Erythroblast (primary cell): ENCODE measurements around the gene CCDC177.

Experiments
- DNase-seq, 2 experiments: peaks; one replicate each; lab custom pipeline; 2025; lab: John Stamatoyannopoulos, UW
- GATA1 ChIP-seq: IDR thresholded peaks from 2 replicates; pipeline ENCODE4 v1.6.1; 2011; ENCODE audit warnings: low read depth, mild to moderate bottlenecking, control low read depth, low read length, moderate library complexity
- POLR2A ChIP-seq: IDR thresholded peaks from 2 replicates; pipeline ENCODE4 v1.6.1; 2011; ENCODE audit warnings: mild to moderate bottlenecking, low read length

CCDC177 gene

DNA sequence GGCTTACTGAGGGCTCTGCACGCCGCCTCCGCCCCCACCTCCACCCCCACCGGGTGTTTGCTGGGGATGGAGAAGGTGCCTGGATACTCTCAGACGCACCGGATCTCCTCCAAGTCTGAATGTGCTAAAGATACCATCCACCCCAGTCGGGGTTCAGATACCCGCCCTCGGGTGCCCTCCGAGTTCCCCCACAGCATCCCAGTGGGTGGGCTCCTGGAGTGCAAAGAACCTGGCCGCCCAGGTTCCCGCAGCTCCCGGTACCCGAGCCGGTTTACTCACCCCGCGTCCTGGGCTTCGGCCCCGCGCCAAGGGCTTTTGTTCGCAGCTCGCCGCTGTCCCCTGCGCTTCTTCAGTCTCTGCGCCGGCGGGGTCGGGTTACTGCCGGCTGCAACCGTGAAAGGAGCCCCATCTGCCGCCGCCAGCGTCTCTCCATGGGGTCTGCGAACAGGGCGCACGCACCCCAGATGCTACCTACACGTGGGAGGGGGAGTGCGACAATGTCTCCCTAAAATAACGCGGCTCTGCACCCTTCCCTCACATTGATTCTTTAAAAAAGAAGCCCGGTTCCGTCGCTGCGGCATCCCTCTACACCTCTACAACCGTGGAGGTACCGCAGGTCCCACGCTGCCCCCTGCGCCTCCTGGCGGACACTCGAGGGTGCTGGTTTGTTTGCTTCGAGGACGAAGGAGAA, at the start of gene CCDC177:
TSS of gene CCDC177 (minus strand) at position 609 of the 691 bp plus-strand sequence. CDS start 1,249 bp downstream, outside the sequence.
- no peak for TF ChIP-seq POLR2A
- TF ChIP-seq GATA1, result no peak
- DNase-seq, result peak; percentile 59 to 77

DNA sequence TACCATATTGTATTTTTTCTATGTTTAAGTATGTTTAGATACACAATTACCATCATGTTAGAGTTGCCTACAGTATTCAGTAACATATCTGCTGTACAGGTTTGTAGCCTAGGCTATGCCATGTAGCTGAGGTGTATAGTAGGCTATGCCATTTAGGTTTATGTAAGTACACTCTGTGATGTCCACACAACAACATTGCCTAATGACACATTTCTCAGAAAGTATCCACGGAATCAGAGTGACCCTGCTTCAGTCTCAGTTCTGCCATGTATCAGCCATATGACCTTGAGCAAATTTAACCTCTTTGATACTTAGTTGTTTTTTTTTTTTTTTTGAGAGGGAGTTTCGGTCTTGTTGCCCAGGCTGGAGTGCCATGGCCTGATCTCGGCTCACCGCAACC, 49.5 kb upstream of the CCDC177 start:
- TF ChIP-seq POLR2A, result no peak
- no peak for TF ChIP-seq GATA1
- peak; percentile 39 to 44 for DNase-seq

DNA sequence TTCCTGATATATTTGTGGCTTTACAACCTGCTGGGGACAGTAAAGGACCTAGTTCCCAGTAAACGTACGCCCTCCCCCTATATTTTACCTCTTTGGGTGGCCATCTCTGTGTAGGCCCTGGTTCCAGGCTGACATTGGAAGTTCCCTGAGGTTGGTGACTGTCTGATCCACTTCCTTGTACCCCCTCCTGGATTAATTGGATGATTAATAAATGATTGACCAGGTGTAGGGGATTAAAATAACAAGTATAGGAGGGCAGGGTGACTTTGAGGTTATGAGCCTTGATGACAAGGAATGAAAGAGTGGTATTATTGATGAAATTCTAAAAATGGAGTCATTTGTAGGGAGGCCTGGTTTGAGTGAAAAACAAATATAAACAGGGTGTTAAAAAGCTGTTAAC, 46.3 kb upstream of the CCDC177 start:
- DNase-seq, result no peak
- TF ChIP-seq POLR2A, result no peak
- TF ChIP-seq GATA1, result no peak

DNA sequence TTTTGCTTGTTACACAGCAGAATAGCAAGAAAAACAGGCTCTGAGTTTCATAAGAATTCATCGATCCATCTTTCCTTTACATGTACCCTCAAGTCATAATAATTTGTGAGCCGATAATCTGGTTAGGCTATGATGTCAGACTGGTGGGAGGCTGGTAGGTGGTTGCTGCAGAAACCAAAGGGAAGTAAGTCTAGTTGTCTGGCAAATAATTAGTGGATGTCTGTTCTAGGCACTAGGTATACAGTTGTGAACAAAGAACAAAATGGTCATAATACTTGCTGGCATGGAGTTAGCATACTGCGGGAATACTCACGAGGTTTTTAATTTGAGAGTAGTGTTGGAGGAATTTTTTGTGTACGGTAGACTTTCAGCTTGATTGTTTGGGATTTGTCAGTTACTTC, 45.5 kb upstream of the CCDC177 start:
- TF ChIP-seq POLR2A (no peak), GATA1 (no peak)
- DNase-seq, result no peak

DNA sequence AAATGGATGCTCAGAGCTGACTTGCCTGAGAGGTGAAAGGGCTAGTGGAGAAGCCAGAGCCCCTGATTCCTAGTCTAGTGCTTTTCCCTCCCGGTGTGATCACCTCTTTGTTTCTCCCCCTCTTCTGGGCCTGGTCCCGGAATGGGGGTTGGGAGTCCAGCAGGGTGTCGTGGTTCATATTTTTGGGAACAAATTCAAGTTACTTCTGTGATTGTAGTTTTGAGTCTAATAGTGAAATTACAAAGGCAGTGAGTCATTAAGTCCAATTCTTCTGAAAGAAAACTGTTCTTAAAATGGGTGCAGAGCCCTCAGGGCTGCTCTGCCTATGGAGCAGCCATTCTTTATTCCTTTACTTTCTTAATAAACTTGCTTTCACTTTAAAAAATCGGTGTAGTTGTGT, 44.3 kb upstream of the CCDC177 start:
- DNase-seq, result no peak
- TF ChIP-seq GATA1, result no peak
- TF ChIP-seq POLR2A, result no peak

DNA sequence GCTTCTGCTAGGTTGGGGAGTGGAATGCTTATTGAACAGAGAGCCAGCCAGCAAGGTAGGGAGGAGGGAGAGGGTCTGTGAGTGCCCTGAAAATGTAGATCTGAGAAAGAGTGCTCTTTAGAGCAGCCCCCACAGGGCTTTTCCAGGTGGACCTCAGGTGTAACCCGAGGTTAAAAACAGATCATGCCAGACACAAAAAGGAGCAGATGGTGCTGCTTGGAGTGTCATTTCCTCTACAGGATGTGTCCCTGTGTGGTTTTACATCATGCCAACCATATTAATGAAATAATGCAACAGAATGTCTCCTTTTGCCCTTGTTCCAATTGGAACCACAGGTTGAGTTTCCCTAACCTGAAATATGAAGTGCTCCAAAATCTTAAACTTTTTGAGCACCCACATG, 43.1 kb upstream of the CCDC177 start:
- DNase-seq, result no peak
- no peak for TF ChIP-seq POLR2A
- no peak for TF ChIP-seq GATA1

DNA sequence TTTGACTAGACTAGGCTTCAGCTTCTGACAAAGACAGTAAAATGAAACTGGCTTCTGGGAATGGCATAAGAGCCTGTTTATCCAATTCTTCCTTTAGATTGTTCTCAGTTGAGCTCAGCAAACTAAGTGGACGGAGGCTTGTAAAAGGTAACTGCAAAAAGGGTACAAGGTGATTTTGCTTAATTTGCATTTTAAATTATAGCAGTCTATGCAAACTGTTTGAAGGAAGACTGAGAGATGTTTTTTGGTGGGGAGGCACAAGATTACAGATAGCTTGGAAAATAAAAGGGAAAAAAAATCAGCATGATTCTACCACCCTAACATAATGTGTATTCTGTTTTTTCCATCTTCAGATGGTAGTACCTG, 41.7 kb upstream of the CCDC177 start:
- TF ChIP-seq POLR2A, result no peak
- no peak for TF ChIP-seq GATA1
- no peak for DNase-seq

DNA sequence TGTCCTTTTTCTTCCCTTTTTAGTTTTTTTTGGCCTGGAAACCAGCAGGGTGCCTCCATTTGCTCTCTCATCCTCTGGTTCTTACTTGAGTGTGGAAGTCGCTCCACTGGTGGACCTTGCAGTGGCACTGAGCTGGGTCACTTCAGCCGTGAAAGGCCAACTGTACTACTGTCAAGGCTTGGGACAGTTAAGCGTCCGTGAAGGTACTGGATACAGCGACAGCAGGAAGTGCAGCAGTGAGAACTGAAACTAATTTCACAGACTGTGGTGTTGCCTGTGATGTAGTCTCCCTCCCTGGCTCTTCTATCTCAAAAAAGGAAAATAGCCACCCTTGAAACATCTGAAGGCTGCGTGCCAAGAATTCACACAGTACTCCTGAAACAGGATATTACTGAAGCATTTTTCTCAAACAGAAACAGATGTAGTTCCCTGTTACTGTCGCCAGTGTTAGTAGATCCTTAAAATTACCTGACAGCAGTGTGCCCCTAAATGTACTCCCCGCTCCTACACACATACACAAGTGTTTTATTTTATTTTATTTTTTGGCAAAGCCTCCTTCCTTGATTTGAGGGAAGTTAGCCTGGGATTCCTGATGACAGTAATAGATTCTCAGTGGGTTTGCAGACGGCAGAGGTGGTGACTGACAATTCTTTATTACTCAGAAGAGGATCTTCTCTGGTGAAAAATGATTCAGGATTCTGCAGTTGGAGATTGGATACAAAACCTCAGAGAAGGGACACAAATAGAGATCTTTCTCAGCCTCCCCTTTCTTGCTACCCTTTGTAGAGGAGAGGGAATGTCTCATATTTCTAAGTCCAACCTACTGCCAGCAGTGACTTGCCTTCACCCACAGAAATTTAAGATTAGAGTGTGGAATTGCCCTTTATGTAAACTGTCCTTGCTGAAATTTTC, 41.1 kb upstream of the CCDC177 start:
- TF ChIP-seq GATA1 (no peak), POLR2A (peak; percentile 38)
- peak; percentile 73 to 85 for DNase-seq

DNA sequence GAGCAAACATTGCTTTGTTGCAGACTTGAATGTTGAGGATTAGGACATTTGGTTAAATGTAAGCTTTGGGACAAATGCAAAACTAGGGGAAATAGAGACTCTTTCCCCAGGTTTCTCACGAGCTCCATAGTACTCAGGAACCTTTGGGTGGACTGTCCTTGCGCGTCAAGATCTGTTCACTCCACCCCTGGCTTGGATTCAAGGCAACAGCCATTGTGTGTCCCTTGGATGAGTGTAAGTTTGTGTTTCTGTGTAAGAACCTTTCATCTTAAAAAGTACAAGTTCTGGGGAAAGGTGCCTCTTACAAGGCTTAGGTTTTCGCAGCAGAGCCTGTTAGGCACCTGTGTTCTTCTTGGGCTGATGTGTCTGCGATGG, 40.4 kb upstream of the CCDC177 start:
- peak; percentile 50 to 64 for DNase-seq
- no peak for TF ChIP-seq GATA1
- TF ChIP-seq POLR2A, result no peak

DNA sequence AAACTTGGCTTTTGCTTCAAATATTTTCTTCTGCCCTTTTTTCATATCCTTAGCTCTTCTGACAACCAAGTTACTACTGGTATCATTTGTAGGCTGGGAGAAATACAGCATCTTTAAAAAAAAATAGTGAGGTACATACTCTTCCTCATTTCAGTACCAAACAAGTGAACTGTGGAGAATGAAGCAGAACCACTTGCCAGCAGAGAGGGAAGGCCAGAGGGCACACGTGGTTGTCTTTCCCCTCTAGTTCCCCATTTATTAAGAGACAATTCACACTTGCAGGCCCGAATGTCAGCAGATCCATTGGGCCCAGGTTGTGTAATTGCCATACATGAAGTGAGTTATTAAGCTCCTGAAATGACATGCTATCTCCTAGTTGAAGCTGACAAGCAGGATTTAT, 39.9 kb upstream of the CCDC177 start:
- no peak for TF ChIP-seq POLR2A
- TF ChIP-seq GATA1, result no peak
- peak; percentile 28 to 46 for DNase-seq

DNA sequence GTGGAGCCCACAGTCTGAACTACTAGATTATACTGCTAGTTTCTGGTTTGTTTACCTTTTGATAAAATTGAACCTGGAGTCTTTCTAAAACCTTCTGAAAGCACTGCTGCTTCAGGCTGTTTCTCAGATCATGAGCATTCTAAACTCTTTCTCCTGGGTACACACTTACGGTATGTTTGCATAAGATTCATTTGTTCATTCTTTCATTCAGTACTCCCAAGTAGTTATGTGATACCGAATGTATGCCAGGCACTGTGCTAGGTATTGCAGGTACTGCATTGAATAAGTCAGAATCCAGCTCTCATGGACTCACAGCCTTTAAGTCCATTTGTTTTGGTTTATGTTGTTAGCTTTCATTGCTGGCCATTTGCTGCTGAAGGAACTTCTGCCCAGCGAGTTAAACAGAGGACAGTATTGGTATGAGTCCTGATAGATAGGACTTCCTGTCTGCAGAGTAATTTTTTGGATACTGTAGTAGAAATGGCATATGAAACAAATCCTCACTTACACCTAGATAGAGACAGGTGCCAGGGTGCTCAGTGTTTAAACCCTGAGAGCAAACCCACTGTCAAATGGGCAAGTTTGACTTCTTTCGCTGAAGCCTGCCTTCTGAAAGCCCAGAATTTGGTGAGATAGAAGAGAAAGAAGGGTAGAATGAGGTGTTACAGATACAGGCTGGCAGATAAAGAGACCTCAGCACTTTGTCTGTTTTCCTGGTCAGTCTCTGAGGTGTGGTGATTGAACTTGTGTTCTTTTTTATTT, 38.8 kb upstream of the CCDC177 start:
- peak in 1 of 2 experiments; percentile 43 for DNase-seq

DNA sequence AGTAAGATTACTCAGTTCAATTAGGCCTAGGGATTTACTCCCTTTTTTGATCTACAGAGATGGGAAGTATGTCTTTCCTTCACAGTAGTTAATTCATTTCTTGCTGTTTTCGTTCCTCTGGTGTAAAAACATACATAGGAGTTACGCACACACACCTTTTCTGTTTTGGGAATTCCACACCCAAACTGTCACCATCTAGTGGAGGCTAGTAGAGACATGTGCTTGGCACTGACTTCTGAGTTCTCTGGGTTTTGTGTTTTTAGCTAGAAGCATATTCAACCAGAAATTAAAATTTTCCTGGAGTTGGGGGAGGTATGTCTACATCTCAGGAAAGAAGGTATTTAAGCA, 38.1 kb upstream of the CCDC177 start:
- peak in 1 of 2 experiments; percentile 68 for DNase-seq
- TF ChIP-seq GATA1, result no peak
- TF ChIP-seq POLR2A, result no peak

More for the DNA sequence above, 38.8 kb upstream of the CCDC177 start:
- TF ChIP-seq POLR2A (no peak), GATA1 (no peak)

DNA sequence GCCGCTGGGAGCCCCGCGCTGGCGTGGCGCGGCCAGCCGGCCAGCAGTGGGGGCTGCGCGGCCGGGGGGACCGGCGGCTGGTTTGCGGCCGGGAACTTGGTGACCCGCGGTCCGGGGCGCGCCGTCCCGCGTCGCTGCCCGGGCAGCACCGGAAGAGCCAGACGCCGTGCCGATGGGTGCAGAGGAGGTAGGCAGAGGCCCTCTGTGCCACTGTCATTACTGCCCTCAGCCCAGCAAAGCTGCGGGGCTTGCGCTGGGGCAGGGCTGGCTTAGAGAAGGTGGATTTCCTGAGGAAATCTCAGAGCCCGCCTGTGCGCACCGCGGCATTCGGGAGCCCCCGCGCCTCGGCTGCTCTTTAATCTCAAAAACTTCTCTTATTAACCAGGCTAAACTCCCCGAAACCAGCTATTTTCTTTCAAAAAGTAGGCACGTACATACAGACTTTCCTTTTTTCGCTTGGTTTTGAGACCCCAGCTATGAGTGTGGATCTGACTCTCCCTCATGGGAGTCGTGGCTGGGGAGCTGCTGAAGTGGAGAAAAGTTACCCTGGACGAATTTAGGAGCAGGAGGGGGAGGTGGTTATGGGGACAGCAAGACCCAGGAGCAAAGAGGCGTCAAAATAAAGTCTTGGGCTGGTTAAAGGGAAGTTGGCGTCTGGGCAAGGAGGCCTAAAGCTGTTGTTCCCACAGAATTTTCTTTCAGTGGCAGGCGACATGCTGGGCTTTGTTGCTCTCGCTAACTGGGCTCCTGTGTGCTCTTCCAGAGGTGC, 37.5 kb upstream of the CCDC177 start:
- TF ChIP-seq GATA1 (no peak), POLR2A (peak; percentile 23)
- DNase-seq, result peak; percentile 67 to 79
